HEK293 (cell line): ENCODE results near the gene STAB1.

Experiments used
- CTCF ChIA-PET: fragments of 350-600 bp; formaldehyde crosslinking; extraction: SDS; loops from one replicate; lab custom pipeline; 2021; ENCODE audit warnings: antibody characterized with exemption; lab: Yijun Ruan, JAX
- POLR2A ChIA-PET: fragments of 300-600 bp; formaldehyde crosslinking; extraction: SDS; loops from one replicate; lab custom pipeline; 2020; ENCODE audit warnings: antibody characterized with exemption, inconsistent platforms; lab: Yijun Ruan, JAX
- H3K27ac ChIP-seq: fragments of 200-500 bp; sonication (Bioruptor generic); 2 replicates; pipeline ENCODE4 v1.5.1; 2014; ENCODE audit warnings: low read depth, low read length, control low read depth, inconsistent platforms; ENCODE audit errors: extremely low read depth
- H3K36me3 ChIP-seq, 2 experiments: fragments of 200-500 bp in 1 of 2; sonication (Bioruptor generic) in 1 of 2; 1 replicate in 1 of 2; 2 replicates in 1 of 2; pipeline ENCODE4 v1.5.1; 2014 to 2017; ENCODE audit warnings: inconsistent platforms in 2 of 2, low read length in 2 of 2; ENCODE audit not compliant: control insufficient read depth in 2 of 2, insufficient read depth in 1 of 2
- H3K4me1 ChIP-seq: fragments of 200-500 bp; sonication (Bioruptor generic); 2 replicates; pipeline ENCODE4 v1.5.1; 2014; ENCODE audit warnings: mild to moderate bottlenecking, low read length, inconsistent platforms; ENCODE audit not compliant: control insufficient read depth, insufficient read depth
- H3K4me3 ChIP-seq: 2 replicates; pipeline ENCODE4 v1.5.1; 2011; ENCODE audit warnings: low read depth, mild to moderate bottlenecking, control low read depth, low read length, moderate library complexity
- H3K9me3 ChIP-seq: fragments of 200-500 bp; sonication (Bioruptor generic); 2 replicates; pipeline ENCODE4 v1.5.1; 2014; ENCODE audit warnings: low read depth, low read length, inconsistent platforms; ENCODE audit not compliant: control insufficient read depth, insufficient read depth
- MEIS1 ChIP-seq: sonication (generic); formaldehyde crosslinking; IDR thresholded peaks from 2 replicates; pipeline ENCODE4 v1.8.1; 2022; ENCODE audit warnings: missing genetic modification reagents, mild to moderate bottlenecking, borderline replicate concordance
- PRDM4 ChIP-seq: fragments of 450-650 bp; formaldehyde crosslinking; IDR thresholded peaks from 2 replicates; pipeline ENCODE4 v1.5.1; 2017; ENCODE audit warnings: missing biosample characterization, missing genetic modification characterization
- SCRT2 ChIP-seq: fragments of 450-650 bp; formaldehyde crosslinking; IDR thresholded peaks from 2 replicates; pipeline ENCODE4 v1.5.1; 2016; ENCODE audit warnings: missing biosample characterization, missing genetic modification characterization
- ZBTB11 ChIP-seq: fragments of 450-650 bp; formaldehyde crosslinking; conservative IDR thresholded peaks from 2 replicates; pipeline ENCODE4 v1.5.1; 2016; ENCODE audit warnings: low read depth, missing biosample characterization, missing genetic modification characterization
- ZBTB44 ChIP-seq: fragments of 450-650 bp; IDR thresholded peaks from 2 replicates; pipeline ENCODE4 v1.5.1; 2018; ENCODE audit warnings: missing biosample characterization, mild to moderate bottlenecking, missing genetic modification characterization
- ZNF280C ChIP-seq: fragments of 450-650 bp; formaldehyde crosslinking; IDR thresholded peaks from 2 replicates; pipeline ENCODE4 v1.5.1; 2016; ENCODE audit warnings: missing biosample characterization, missing genetic modification characterization
- ZNF350 ChIP-seq: fragments of 450-650 bp; formaldehyde crosslinking; IDR thresholded peaks from 2 replicates; pipeline ENCODE4 v1.5.0; 2017; ENCODE audit warnings: missing biosample characterization, mild to moderate bottlenecking, missing genetic modification characterization
- ZNF513 ChIP-seq: fragments of 450-650 bp; IDR thresholded peaks from 2 replicates; pipeline ENCODE4 v1.5.1; 2018; ENCODE audit warnings: missing biosample characterization, missing genetic modification characterization
- ZNF585B ChIP-seq: fragments of 450-650 bp; formaldehyde crosslinking; IDR thresholded peaks from 2 replicates; pipeline ENCODE4 v1.5.1; 2016; ENCODE audit warnings: missing biosample characterization, missing genetic modification characterization
- ZNF600 ChIP-seq: fragments of 450-650 bp; formaldehyde crosslinking; IDR thresholded peaks from 2 replicates; pipeline ENCODE4 v1.5.1; 2016; ENCODE audit warnings: missing biosample characterization, missing genetic modification characterization
- ZNF701 ChIP-seq: fragments of 450-650 bp; formaldehyde crosslinking; IDR thresholded peaks from 2 replicates; pipeline ENCODE4 v1.5.1; 2016; ENCODE audit warnings: missing biosample characterization, missing genetic modification characterization

Gene STAB1

GRCh38 chr3:52544937-52545336, 49.8 kb downstream of the STAB1 start (continued):
- TF ChIP-seq MEIS1 (CRISPR knock-in tag) = no peak
- TF ChIP-seq ZNF600 (tag by site-specific recombination) = no peak
- no peak for TF ChIP-seq ZBTB44 (tag by site-specific recombination)
- TF ChIP-seq ZNF585B (tag by site-specific recombination) = no peak
- TF ChIP-seq SCRT2 (tag by site-specific recombination) = no peak
- no peak for TF ChIP-seq ZNF513 (tag by site-specific recombination)
- TF ChIP-seq ZBTB11 (tag by site-specific recombination) = no peak
- TF ChIP-seq ZNF350 (tag by site-specific recombination) = no peak
- no peak for TF ChIP-seq ZNF701 (tag by site-specific recombination)

GRCh38 chr3:52546111-52546901, 51.2 kb downstream of the STAB1 start:
- CTCF ChIA-PET = no interaction called here
- no peaks in the 10 kb centered on the region for H3K4me1 ChIP-seq
- TF ChIP-seq ZNF280C (tag by site-specific recombination) (no peak), PRDM4 (tag by site-specific recombination) (no peak)
- TF ChIP-seq, all 188 proteins: peak for 0
- Histone ChIP-seq H3K9me3 (no peaks in the 10 kb centered on the region), H3K27ac (no peak overlapping the region), H3K36me3 (peaks cover 10 to 59% of the 10 kb centered on the region in 2 experiments), H3K4me3 (no peak overlapping the region)
- POLR2A ChIA-PET = interaction anchor here (1.5 kb wide), 1 partner anchor 10 kb away, joined by 4 read pairs; the partner anchor contains the start of gene UQCC5
